Psoas muscle (tissue), 8 donors: ENCODE results near the gene PATZ1. TPM values are rescaled to one million over a fixed set of nuclear protein-coding genes. Genes with fewer than 3 reads are reported as not detected.
"Not testable (repeated sequence)": the region's sequence is repeated elsewhere in the genome, so short reads cannot be mapped to it uniquely, and the experiment has no call there.

ENCODE experiments used
- ATAC-seq, 4 donors: fragments of 200-7000 bp; cut with Tn5 transposase; one replicate each; pipeline ENCODE4 v1.9.1; 2020; ENCODE audit warnings: moderate library complexity in 3 of 4, mild to moderate bottlenecking in 2 of 4
- DNase-seq, 2 donors: peaks; one replicate each; pipeline ENCODE4 v3.0.0-alpha.2; 2020
- H3K27ac ChIP-seq: fragments of 200-600 bp; one replicate; pipeline ENCODE4 v1.8.0; 2022
- H3K27me3 ChIP-seq, 3 donors: fragments of 200-600 bp in 1 of 3; one replicate each; pipeline versions ENCODE4 v1.6.1 to v1.8.0; 2013 to 2022; ENCODE audit warnings: low read length in 2 of 3, mild to moderate bottlenecking in 2 of 3, moderate library complexity in 1 of 3; ENCODE audit not compliant: insufficient read depth in 3 of 3
- H3K36me3 ChIP-seq, 2 donors: fragments of 200-600 bp in 1 of 2; one replicate each; pipeline versions ENCODE4 v1.6.1 to v1.8.0; 2013 to 2022; ENCODE audit warnings: low read depth in 1 of 2, mild to moderate bottlenecking in 1 of 2, moderate library complexity in 1 of 2; ENCODE audit not compliant: insufficient read depth in 1 of 2
- H3K4me1 ChIP-seq: fragments of 200-600 bp; one replicate; pipeline ENCODE4 v1.8.0; 2022
- H3K4me3 ChIP-seq: fragments of 200-600 bp; one replicate; pipeline ENCODE4 v1.8.0; 2022; ENCODE audit warnings: mild to moderate bottlenecking
- H3K9me3 ChIP-seq: fragments of 200-600 bp; one replicate; pipeline ENCODE4 v1.8.0; 2022
- CTCF ChIP-seq: fragments of 200-600 bp; IDR thresholded peaks from one replicate; pipeline ENCODE4 v1.8.0; 2022; ENCODE audit warnings: antibody characterized with exemption
- WGBS, 3 donors: extraction: QIAGEN DNeasy Blood & Tissue Kit; methylation state at CpG; one replicate each; pipeline versions ENCODE4 v1.1.6 to v1.1.7; 2013; 5-methylcytosine and 5-hydroxymethylcytosine counted together
- intact Hi-C, 2 donors: fragments of 100-400 bp; cut with DNase I; formaldehyde crosslinking; loops; one replicate each; pipeline versions ENCODE4 v1.11.0 to v1.14.2; 2022
- long read RNA-seq, 2 donors: library from polyadenylated mRNA; unstranded; transcript quantifications; one replicate each; pipeline ENCODE4 v2.0.0, GENCODE V29; 2021
- polyA plus RNA-seq, 3 donors: library from polyadenylated mRNA; stranded (reverse); fragments of 200-250 nt; gene quantifications; one replicate each; pipeline ENCODE4 v1.2.3, GENCODE V29; 2013
- total RNA-seq, 4 donors: library from RNA; stranded (reverse); fragmentation: NEBNext Ultra II Directional in 2 of 4; extraction: Animal tissue kit (Norgen Biotek cat#: 25700) in 2 of 4; gene quantifications; one replicate each; pipeline versions ENCODE4 v1.2.1 to v1.2.4, GENCODE V29; 2021 to 2023
- donor health status: healthy with polysubstance abuse.
- donor health status: DM: no; HTN: no; CAD: no; lungs with moderate emphysema.
- donor health status: Bipolar disorder and iron deficiency.
- donor health status: healthy.
- donor health status: DM: yes; HTN: yes; CAD: no.
- donor health status: DM: no; HTN: no; CAD: no.
- donor health status: DM: no; HTN: no; CAD: no.
- donor health status: DM: yes; HTN: yes; CAD: no.

Gene PATZ1
- total RNA-seq (10 to 100 TPM in 3 of 4 donors, 1 to 10 TPM in 1; 7.4 to 14.2 (median 11.3) TPM), polyA plus RNA-seq (1 to 10 TPM; 5.2 to 9.2 (median 7.3) TPM)
- long read RNA-seq, donor 1, partial matches to known transcripts = 0 of 4 reads
- long read RNA-seq, donor 1, other reads (novel, unspliced or antisense) = 1 of 4 reads
- long read RNA-seq, donor 2, transcript PATZ1-201 (3 exons, 2,516 nt) = major isoform, 8 of 21 reads
- long read RNA-seq, donor 2, transcript PATZ1-204 (5 exons, 3,711 nt) = minor isoform, 6 of 21 reads
- long read RNA-seq, donor 2, partial matches to known transcripts = 0 of 21 reads
- long read RNA-seq, donor 2, other reads (novel, unspliced or antisense) = 2 of 21 reads

GRCh38 chr22:31346255-31346732 lies at the start of gene PATZ1:
Gene PATZ1, minus strand, starts transcription at chr22:31346346. Its CDS starts 744 bp downstream, at chr22:31345602.
- H3K27ac ChIP-seq = peak within 1 kb of the TSS; percentile 74
- no peaks in the 10 kb centered on the region for H3K27me3 ChIP-seq
- intact Hi-C loops = loop anchor here (2.0 to 10.0 kb wide), 3 partner anchors 53 to 286 kb away; partner anchors contain the start of genes DRG1 (in 1 of the 2) and EIF4ENIF1 (in 1 of the 2)
- peak; percentile 16 to 54 (median 38) for ATAC-seq
- peaks cover 0 to 18% of the 10 kb centered on the region in 2 donors for H3K36me3 ChIP-seq
- TF ChIP-seq CTCF = no peak
- DNase-seq = peak; percentile 74 to 86
- H3K9me3 ChIP-seq = no peaks in the 10 kb centered on the region
- H3K4me1 ChIP-seq = peaks cover 24% of the 10 kb centered on the region
- peak within 1 kb of the TSS; percentile 81 for H3K4me3 ChIP-seq
- 0 to 2% (median 0%) methylated on average over 18 to 41 of the region's 41 CpGs for WGBS, 3 donors

GRCh38 chr22:31394326-31394725 lies 48.2 kb upstream of the PATZ1 start:
- ATAC-seq (no peak), DNase-seq (no peak)
- Histone ChIP-seq H3K4me1 (no peaks in the 10 kb centered on the region), H3K36me3 (no peaks in the 10 kb centered on the region), H3K4me3 (no peak overlapping the region), H3K27me3 (no peaks in the 10 kb centered on the region), H3K9me3 (no peaks in the 10 kb centered on the region), H3K27ac (no peak overlapping the region)
- TF ChIP-seq CTCF = no peak
- WGBS, 3 donors = 73 to 83% (median 74%) methylated on average over 3 of the region's 3 CpGs
- intact Hi-C loops = no loop called here

- Histone ChIP-seq H3K36me3 (no peaks in the 10 kb centered on the region), H3K27me3 (no peaks in the 10 kb centered on the region), H3K4me3 (no peak overlapping the region), H3K27ac (no peak overlapping the region), H3K4me1 (no peaks in the 10 kb centered on the region), H3K9me3 (no peaks in the 10 kb centered on the region)
- intact Hi-C loops = no loop called here
- ATAC-seq (no peak), DNase-seq (no peak)
- TF ChIP-seq CTCF = no peak
- whole genome bisulfite sequencing, 3 donors = 95 to 96% (median 96%) methylated on average over 2 of the region's 2 CpGs
Measured at GRCh38 chr22:31393893-31394292, 47.7 kb upstream of the PATZ1 start.

- H3K27me3 ChIP-seq, H3K4me3 ChIP-seq, H3K27ac ChIP-seq, intact Hi-C loops, H3K4me1 ChIP-seq, ATAC-seq, DNase-seq, H3K9me3 ChIP-seq, H3K36me3 ChIP-seq: not testable (repeated sequence)
- WGBS, 3 donors = 71 to 77% (median 72%) methylated on average over 6 of the region's 6 CpGs
Measured at GRCh38 chr22:31378651-31379050, 32.5 kb upstream of the PATZ1 start.

- WGBS, 3 donors = 82 to 84% (median 83%) methylated on average over 3 of the region's 3 CpGs
- DNase-seq (no peak), ATAC-seq (no peak)
- no peak overlapping the region for H3K4me3 ChIP-seq
- no peaks in the 10 kb centered on the region for H3K36me3 ChIP-seq
- no peak overlapping the region for H3K27ac ChIP-seq
- no peaks in the 10 kb centered on the region for H3K9me3 ChIP-seq
- H3K4me1 ChIP-seq = no peaks in the 10 kb centered on the region
- H3K27me3 ChIP-seq = no peaks in the 10 kb centered on the region
- no peak for TF ChIP-seq CTCF
- intact Hi-C loops = no loop called here
Measured at GRCh38 chr22:31378123-31378522, 32.0 kb upstream of the PATZ1 start.
